CD4-positive, alpha-beta T cell treated with Interleukin-4 for 4 hours (primary cell): ENCODE data around the gene IL10RB.

Experiments used
- DNase-seq: peaks from one replicate; pipeline ENCODE4 v3.0.0-alpha.2; 2020

Gene IL10RB

GRCh38 chr21:33339135-33339534 lies 73.0 kb downstream of the IL10RB start:
- DNase-seq, result no peak

- no peak for DNase-seq
Measured at GRCh38 chr21:33339918-33340317, 73.8 kb downstream of the IL10RB start.

GRCh38 chr21:33345751-33346238 lies 79.6 kb downstream of the IL10RB start:
- no peak for DNase-seq
